ENCODE measurements around the gene FSD1.

The FSD1 gene

DNA sequence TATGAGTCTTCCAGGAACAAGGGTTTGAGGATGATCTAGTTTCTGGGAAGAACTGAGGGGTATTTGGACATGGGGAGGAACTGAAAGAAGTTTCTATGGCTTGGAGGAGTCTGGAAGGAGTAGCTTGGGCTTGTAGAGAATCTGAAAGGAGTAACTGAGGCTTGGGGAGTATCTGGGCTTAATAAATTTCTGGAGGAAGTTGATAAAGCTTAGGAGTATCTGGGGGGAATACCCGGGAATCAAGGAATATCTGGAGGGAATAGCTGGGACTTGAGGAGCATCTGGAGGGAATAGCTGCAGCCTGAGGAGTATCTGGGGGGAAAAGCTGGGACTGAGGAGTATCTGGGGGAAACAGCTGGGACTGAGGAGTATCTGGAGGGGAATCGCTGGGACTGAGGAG lies 16.0 kb downstream of the FSD1 start:
- no peak for DNase-seq

- no peak for DNase-seq
These were observed 18.7 kb downstream of the FSD1 start for GRCh38 chr19:4322942-4323665.

- DNase-seq: no peak
These were observed 19.3 kb downstream of the FSD1 start for GRCh38 chr19:4323692-4324091.

DNA sequence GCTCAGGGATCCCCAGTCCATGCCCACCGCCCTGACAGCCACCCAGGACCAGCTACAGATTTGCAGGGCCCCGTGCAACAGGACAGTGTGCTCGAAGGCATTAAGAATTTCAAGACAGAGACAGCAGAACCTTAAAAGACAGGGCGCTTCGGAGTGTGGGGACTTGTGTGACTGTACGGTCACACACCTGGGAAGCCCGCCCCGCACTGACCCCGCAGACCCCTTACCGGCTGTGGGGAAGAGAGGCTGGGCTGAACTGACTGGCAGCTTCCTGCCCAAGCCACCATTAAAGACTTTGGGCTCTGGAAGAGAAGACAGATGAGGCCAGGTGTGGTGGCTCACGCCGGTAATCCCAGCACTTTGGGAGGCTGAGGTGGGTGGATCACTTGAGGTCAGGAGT lies 19.8 kb downstream of the FSD1 start:
- DNase-seq: no peak

- DNase-seq: no peak
These were observed 21.9 kb downstream of the FSD1 start for GRCh38 chr19:4326215-4326836.

GRCh38 chr19:4326837-4327251 lies 22.4 kb downstream of the FSD1 start:
- DNase-seq: no peak

- peak; percentile 60 for DNase-seq
These were observed 23.0 kb downstream of the FSD1 start for GRCh38 chr19:4327252-4327876.

DNA sequence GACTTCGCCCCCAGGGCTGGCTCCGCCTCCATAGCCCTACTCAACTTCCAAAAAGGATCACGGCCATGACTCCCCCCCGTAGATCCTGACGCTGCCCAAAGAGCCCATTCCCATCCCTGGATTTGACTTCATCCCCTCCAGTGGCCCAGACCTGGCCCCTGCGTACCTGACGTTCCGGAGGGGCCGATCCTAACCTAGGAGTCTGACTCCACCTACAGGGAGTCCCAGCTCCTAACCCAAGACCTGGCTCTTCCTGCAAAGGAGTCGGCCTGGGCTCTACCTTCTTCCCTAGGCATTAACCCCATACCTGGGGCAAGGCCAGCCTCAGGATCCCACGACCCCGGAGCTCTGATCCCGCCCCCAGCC lies 23.5 kb downstream of the FSD1 start:
- DNase-seq: no peak

- peak; percentile 98 for DNase-seq
These were observed 24.0 kb downstream of the FSD1 start for GRCh38 chr19:4328243-4328990.

DNA sequence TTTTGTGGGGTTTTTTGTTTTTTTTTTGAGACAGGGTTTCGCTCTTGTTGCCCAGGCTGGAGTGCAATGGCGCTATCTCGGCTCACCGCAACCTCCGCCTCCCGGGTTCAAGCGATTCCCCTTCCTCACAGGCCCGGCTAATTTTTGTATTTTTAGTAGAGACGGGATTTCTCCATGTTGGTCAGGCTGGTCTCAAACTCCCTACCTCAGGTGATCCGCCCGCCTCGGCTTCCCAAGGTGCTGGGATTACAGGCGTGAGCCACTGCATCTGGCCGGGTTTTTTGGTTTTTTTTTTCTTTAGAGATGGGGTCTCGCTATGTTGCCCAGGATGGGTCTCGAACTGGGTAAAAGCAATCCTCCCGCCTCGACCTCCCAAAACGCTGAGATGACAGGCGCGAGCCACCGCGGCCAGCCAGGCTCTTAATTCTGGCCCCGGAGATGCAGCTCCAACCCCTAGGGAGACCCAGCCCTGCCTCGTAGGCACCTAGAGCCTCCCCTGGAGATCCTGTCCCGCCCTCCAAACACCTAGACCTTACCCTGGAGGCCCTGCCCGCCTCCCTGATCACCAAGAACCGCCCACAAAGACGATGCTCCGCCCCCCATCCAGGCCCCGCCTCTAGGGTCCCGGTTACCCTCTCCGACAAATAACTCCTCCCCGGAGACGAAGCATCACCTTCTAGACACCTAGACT lies 24.7 kb downstream of the FSD1 start:
- DNase-seq: peak; percentile 24

DNA sequence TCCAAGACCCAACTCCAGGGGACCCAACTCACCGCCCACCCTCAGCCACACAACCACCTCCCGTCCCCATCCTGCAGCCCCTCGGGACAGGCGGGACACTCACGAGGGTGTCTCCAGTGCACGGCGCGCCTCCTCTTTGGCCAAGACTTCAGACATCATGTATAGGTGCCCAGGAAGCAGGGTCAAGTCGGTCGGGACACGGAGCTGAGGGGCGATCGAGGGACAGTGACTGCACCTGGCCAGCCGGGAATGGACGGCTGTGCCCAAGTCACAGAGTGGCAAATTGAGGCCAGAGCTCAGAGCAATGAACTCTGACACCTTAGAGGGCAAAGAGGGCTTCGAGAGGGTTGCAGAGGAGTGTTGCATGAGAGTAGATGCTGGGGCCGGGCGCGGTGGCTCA lies 25.5 kb downstream of the FSD1 start:
- no peak for DNase-seq

DNA sequence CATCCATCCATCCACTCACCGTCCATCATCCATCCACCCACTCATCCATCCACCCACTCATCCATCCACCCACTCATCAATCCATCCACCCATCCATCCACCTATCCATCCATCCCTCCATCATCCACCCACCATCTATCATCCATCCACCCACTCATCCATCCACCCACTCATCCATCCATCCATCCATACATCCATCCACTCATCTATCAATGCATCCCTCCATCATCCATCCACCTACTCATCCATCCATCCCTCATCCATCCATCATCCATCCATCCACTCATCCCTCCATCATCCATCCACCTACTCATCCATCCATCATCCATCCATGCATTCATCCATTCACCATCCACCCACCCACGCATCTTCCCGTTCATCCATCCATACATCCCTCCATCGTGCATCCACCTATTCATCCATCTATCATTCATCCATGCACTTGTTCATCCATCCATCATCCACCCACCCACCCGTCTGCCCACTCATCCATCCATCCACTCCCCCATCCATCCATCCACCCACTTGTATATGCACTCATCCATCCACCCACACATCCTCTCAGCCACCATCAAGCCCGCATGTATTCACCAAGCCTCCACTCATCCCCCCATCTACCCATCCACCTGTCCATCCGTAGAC lies 30.7 kb downstream of the FSD1 start:
- DNase-seq: no peak

- DNase-seq: no peak
These were observed 33.6 kb downstream of the FSD1 start for GRCh38 chr19:4337906-4338440.

DNA sequence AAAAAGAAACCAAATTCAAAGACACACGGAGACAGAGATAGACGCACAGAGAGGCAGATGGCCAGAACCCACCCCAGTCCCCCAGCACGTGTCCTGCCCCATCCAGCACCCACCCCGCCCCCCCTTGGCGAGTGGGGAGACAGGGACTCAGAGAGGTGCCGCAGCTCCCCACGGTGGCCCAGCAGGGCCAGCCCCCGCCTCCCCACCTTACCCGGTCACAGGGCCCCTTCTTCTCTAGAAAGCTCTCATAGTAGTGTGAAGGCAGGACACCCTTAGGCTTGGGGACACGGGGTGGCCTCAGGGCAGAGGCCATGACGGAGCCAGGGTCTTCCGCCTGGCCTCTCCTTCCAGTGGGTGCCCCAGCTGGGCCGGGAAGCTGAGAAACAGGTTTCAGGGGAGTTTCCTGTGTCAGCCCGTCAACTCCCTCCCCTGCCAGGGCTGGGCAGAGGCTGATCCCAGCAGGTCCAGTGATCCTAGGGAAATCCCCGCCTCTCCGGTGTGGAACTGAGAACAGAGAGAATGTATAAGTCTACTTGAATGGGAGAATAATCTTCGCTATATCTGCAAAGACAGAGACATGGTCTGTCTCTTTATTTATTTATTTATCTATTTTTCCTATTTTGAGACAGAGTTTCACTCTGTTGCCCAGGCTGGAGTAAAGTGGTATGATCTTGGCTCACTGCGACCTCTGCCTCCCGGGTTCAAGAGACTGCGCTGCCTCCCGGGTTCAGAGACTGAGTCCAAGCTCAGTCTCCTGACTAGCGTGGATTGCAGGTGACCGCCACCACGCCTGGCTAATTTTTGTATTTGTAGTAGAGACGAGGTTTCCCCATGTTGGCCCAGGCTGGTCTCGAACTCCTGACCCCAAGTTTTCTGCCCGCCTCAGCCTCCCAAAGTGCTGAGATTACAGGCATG lies 34.3 kb downstream of the FSD1 start, which contains the start of gene STAP2:
STAP2 (minus strand) TSS at position 387 of the 915 bp plus-strand sequence; CDS start at position 313, 74 bp downstream.
- DNase-seq: no peak

DNA sequence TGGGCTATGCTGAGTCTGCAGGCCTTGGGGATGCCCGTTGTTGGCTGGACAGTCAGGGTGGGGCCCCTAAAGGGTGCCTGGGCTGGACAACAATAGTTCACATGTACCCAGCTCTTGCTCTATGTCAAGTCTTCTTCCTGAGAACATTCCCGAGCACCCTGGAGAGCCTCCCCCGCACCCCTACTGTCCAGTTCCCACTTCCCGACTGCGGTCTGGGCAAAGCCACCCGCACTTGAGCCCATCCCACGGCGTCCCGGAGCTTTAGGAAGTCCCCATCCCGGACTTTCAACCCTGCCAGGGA lies 37.9 kb downstream of the FSD1 start:
- no peak for DNase-seq

DNA sequence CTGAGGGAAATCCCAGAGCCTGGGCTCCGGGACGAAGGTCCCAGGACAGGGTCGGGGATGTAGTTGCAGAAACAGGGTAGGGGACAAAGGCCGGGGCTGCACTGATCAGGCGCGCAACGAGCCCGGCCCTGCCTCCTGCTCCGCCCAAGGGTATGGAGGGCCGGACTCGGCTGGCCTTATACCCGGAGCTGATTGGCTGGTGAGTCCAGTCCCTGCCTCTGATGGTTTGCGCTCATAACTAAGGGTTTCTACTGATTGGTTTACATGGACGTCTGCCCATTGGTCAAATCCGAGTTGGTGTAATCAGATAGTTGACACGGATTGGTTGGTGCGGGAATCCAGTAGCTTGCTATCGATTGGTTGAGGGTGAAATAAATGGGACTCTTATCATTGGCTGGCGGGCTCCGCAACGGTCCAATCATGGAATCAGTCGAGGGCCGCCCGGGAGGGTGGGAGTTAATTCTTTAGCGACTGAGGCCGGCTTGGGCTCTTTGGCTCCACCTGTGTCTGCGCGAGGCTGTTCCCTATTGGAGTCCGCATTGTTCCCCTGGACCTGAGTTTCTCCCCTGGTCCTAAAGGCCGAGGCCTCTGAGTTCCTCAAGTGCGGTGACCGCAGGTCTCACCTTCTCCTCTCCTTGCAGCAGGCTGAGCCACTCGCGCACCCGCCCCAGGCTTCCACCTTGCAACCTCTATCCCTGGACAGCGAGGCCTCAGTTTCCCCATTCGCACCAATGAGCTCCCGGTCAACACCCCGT lies 38.4 kb downstream of the FSD1 start:
- DNase-seq: peak; percentile 85

DNA sequence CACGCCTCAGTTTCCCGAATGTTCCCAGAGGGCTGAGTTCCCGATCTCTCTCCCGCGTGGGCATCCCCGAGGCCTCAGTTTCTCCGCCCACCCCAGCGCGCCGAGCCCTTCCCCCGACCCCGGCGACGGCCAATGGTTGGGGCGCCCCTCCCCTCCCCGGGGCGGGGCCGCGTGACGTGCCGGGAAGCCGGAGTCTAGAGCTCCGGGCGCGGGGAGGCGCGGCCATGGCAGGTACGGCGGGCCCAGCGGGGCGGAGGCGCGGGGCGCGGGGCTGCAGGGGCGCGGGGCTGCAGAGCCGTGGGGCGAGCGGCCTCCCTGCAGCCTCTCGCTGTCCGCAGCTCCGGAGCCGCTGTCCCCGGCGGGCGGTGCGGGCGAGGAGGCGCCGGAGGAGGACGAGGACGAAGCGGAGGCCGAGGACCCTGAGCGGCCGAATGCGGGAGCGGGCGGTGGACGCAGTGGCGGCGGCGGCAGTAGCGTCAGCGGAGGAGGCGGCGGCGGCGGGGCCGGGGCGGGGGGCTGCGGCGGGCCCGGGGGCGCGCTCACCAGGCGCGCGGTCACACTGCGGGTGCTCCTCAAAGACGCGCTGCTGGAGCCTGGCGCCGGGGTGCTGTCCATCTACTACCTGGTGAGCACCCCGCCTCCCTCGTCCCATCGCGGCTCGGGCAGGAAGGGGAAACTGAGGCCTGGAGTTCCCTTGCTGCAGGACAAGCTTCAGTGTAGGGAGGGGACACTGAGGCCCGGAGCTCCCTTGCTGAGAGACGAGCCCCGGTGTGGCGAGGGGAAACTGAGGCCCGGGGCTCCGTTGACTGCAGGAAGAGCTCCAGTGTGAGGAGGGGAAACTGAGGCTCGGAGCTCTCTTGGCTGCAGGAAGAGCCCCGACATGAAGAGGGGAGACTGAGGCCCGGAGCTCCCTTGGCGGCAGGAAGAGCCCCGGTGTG lies 39.2 kb downstream of the FSD1 start, which contains the start of gene MPND:
MPND (plus strand) TSS at position 193 of the 938 bp plus-strand sequence; CDS start at position 225, 32 bp downstream.
- peak; percentile 84 for DNase-seq

- DNase-seq: no peak
These were observed 41.1 kb downstream of the FSD1 start for GRCh38 chr19:4345342-4346019.

DNA sequence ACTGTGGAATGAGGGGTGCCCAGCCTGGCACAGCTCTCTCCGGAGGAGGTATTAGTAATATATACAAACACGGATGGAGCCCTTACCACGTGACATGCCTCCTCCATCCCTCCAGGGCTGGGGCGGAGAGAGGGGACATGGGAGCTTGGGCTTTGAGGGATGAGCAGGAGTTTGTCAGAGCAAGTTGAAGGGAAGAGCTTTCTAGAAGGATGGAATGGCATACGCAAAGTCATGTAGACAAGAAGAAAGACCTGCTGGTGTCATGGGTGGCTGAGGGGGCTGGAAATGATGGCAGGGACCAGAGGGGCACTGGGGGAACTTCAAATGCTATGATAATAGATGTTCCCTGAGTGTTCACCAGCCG lies 41.6 kb downstream of the FSD1 start:
- no peak for DNase-seq
